Muscle of leg (tissue), 16 donors: ENCODE results near the gene PBX4. TPM values are rescaled to one million over a fixed set of nuclear protein-coding genes. Genes with fewer than 3 reads are reported as not detected.
"Not testable (repeated sequence)": the region's sequence is repeated elsewhere in the genome, so short reads cannot be mapped to it uniquely, and the experiment has no call there.

Experiments used
- DNase-seq: peaks from one replicate; pipeline ENCODE4 v3.0.0; 2013
- H3K27ac ChIP-seq: one replicate; pipeline ENCODE4 v1.5.1; 2013; ENCODE audit warnings: mild to moderate bottlenecking, low read length, control low read depth
- H3K27me3 ChIP-seq: one replicate; pipeline ENCODE4 v1.6.1; 2013; ENCODE audit warnings: low read length; ENCODE audit not compliant: control insufficient read depth, insufficient read depth
- H3K36me3 ChIP-seq: one replicate; pipeline ENCODE4 v1.6.1; 2013; ENCODE audit warnings: low read length; ENCODE audit not compliant: control insufficient read depth, insufficient read depth
- H3K4me1 ChIP-seq: one replicate; pipeline ENCODE4 v1.6.1; 2013; ENCODE audit warnings: low read length; ENCODE audit not compliant: control insufficient read depth, insufficient read depth
- H3K4me3 ChIP-seq: one replicate; pipeline ENCODE4 v1.5.1; 2013; ENCODE audit warnings: low read length, control low read depth
- H3K9me3 ChIP-seq: replicated peaks from 2 replicates; pipeline ENCODE4 v1.6.1; 2013; ENCODE audit warnings: low read depth, low read length; ENCODE audit not compliant: control insufficient read depth
- WGBS: methylation state at CpG from one replicate; pipeline ENCODE4 v1.1.5; 2013; ENCODE audit warnings: missing lambda C conversion rate; ENCODE audit not compliant: insufficient coverage; 5-methylcytosine and 5-hydroxymethylcytosine counted together
- long read RNA-seq, 11 donors: transcript quantifications; one replicate each; lab custom pipeline, GENCODE V29; 2026
- polyA plus RNA-seq, 8 donors: library from polyadenylated mRNA; unstranded; fragments of 120-200 nt; gene quantifications; one replicate each; pipeline versions ENCODE4 v1.2.1 to v1.2.3, GENCODE V29; 2013; ENCODE audit warnings: inconsistent platforms in 1 of 8, low replicate concordance in 1 of 8; ENCODE audit not compliant: insufficient read length in 8 of 8, insufficient read depth in 1 of 8
- total RNA-seq: library from RNA; stranded (reverse); fragments of 120-200 nt; gene quantifications from one replicate; pipeline ENCODE4 v1.2.4, GENCODE V29; 2013

The PBX4 gene
- total RNA-seq: 1.5 TPM
- polyA plus RNA-seq: 1 to 10 TPM; 1.6 to 3.1 (median 2.3) TPM
- long read RNA-seq, donor 1: 0 reads
- long read RNA-seq, donor 2: 0 reads
- long read RNA-seq, donor 3, partial matches to known transcripts: 0 of 1 reads
- long read RNA-seq, donor 3, other reads (novel, unspliced or antisense): 0 of 1 reads
- long read RNA-seq, donor 4, partial matches to known transcripts: 0 of 1 reads
- long read RNA-seq, donor 4, other reads (novel, unspliced or antisense): 0 of 1 reads
- long read RNA-seq, donor 5, partial matches to known transcripts: 0 of 1 reads
- long read RNA-seq, donor 5, other reads (novel, unspliced or antisense): 0 of 1 reads
- long read RNA-seq, donor 6: 0 reads
- long read RNA-seq, donor 7: 0 reads
- long read RNA-seq, donor 8: 0 reads
- long read RNA-seq, donor 9: 0 reads
- long read RNA-seq, donor 10, partial matches to known transcripts: 0 of 2 reads
- long read RNA-seq, donor 10, other reads (novel, unspliced or antisense): 0 of 2 reads
- long read RNA-seq, donor 11: 0 reads

GRCh38 chr19:19618219-19619051 is at the start of gene PBX4:
PBX4 (minus strand) TSS chr19:19618687; CDS start chr19:19618629, 58 bp downstream.
- H3K27ac ChIP-seq: no peak within 1 kb of the TSS

GRCh38 chr19:19665420-19665948 is 47.0 kb upstream of the PBX4 start:
- H3K36me3 ChIP-seq, H3K9me3 ChIP-seq, H3K4me3 ChIP-seq, H3K27ac ChIP-seq, H3K27me3 ChIP-seq: not testable (repeated sequence)
- 96% methylated on average over 17 of the region's 22 CpGs for WGBS
- peak; percentile 4 for DNase-seq
- H3K4me1 ChIP-seq: peaks cover 30% of the 10 kb centered on the region

More at GRCh38 chr19:19618219-19619051, at the start of gene PBX4:
- no peaks in the 10 kb centered on the region for H3K36me3 ChIP-seq
- peaks cover 3% of the 10 kb centered on the region for H3K27me3 ChIP-seq
- WGBS: 3% methylated on average over 73 of the region's 80 CpGs
- no peaks in the 10 kb centered on the region for H3K9me3 ChIP-seq
- peak within 1 kb of the TSS; percentile 47 for H3K4me3 ChIP-seq
- peak; percentile 96 for DNase-seq
- H3K4me1 ChIP-seq: peaks cover 21% of the 10 kb centered on the region

GRCh38 chr19:19663256-19664120 is 45.0 kb upstream of the PBX4 start, which contains the start of gene ATP13A1:
ATP13A1 (minus strand) TSS chr19:19663676; CDS start chr19:19663666, 10 bp downstream.
- peaks cover 22% of the 10 kb centered on the region for H3K4me1 ChIP-seq
- no peaks in the 10 kb centered on the region for H3K27me3 ChIP-seq
- H3K4me3 ChIP-seq: peak within 1 kb of the TSS; percentile 96
- H3K27ac ChIP-seq: peak within 1 kb of the TSS; percentile 99
- peaks cover 15% of the 10 kb centered on the region for H3K36me3 ChIP-seq
- under 1% methylated on average over 74 of the region's 85 CpGs for WGBS
- peak; percentile 99 for DNase-seq
- H3K9me3 ChIP-seq: no peaks in the 10 kb centered on the region

- no peaks in the 10 kb centered on the region for H3K9me3 ChIP-seq
- H3K36me3 ChIP-seq: peaks cover 21% of the 10 kb centered on the region
- WGBS: under 1% methylated on average over 12 of the region's 17 CpGs
- peak overlapping the region; percentile 57 for H3K27ac ChIP-seq
- DNase-seq: peak; percentile 54
- peak overlapping the region; percentile 96 for H3K4me3 ChIP-seq
- H3K27me3 ChIP-seq: no peaks in the 10 kb centered on the region
- H3K4me1 ChIP-seq: peaks cover 18% of the 10 kb centered on the region
These were observed 44.4 kb upstream of the PBX4 start for GRCh38 chr19:19662871-19663255.

GRCh38 chr19:19662344-19662743 is 43.9 kb upstream of the PBX4 start:
- Histone ChIP-seq H3K36me3 (peaks cover 24% of the 10 kb centered on the region), H3K27me3 (no peaks in the 10 kb centered on the region), H3K27ac (peak overlapping the region; percentile 57), H3K4me1 (peaks cover 18% of the 10 kb centered on the region), H3K9me3 (no peaks in the 10 kb centered on the region), H3K4me3 (peak overlapping the region; percentile 96)
- DNase-seq: peak; percentile 23
- WGBS: 83% methylated on average over 8 of the region's 8 CpGs

- H3K27ac ChIP-seq: peak overlapping the region; percentile 57
- peaks cover 30% of the 10 kb centered on the region for H3K36me3 ChIP-seq
- H3K27me3 ChIP-seq: no peaks in the 10 kb centered on the region
- peaks cover 18% of the 10 kb centered on the region for H3K4me1 ChIP-seq
- WGBS: 73% methylated on average over 6 of the region's 18 CpGs
- H3K4me3 ChIP-seq: no peak overlapping the region
- no peaks in the 10 kb centered on the region for H3K9me3 ChIP-seq
- peak; percentile 56 for DNase-seq
These were observed 43.3 kb upstream of the PBX4 start for GRCh38 chr19:19661675-19662251.

GRCh38 chr19:19661141-19661674 is 42.7 kb upstream of the PBX4 start:
- Histone ChIP-seq H3K27me3 (no peaks in the 10 kb centered on the region), H3K9me3 (no peaks in the 10 kb centered on the region), H3K36me3 (peaks cover 36% of the 10 kb centered on the region), H3K4me1 (peaks cover 18% of the 10 kb centered on the region), H3K4me3 (no peak overlapping the region), H3K27ac (peak overlapping the region; percentile 47)
- WGBS: 82% methylated on average over 10 of the region's 10 CpGs
- DNase-seq: peak; percentile 7

- WGBS: 87% methylated on average over 16 of the region's 17 CpGs
- peaks cover 50% of the 10 kb centered on the region for H3K36me3 ChIP-seq
- no peaks in the 10 kb centered on the region for H3K27me3 ChIP-seq
- H3K4me1 ChIP-seq: peaks cover 18% of the 10 kb centered on the region
- no peak overlapping the region for H3K4me3 ChIP-seq
- no peaks in the 10 kb centered on the region for H3K9me3 ChIP-seq
- no peak overlapping the region for H3K27ac ChIP-seq
- DNase-seq: peak; percentile 6
These were observed 41.3 kb upstream of the PBX4 start for GRCh38 chr19:19659646-19660245.
